K562 (cell line): ENCODE data around the gene WDR18.
A peak's percentile ranks its signal among the peaks of the same experiment; 100 is the strongest.

Experiments used
- ARHGAP35 ChIP-seq: fragments of 450-650 bp; IDR thresholded peaks from 2 replicates; pipeline ENCODE4 v1.6.1; 2018; ENCODE audit not compliant: partially characterized antibody
- CBFA2T3 ChIP-seq: fragments of 450-650 bp; IDR thresholded peaks from 2 replicates; pipeline ENCODE4 v1.6.1; 2017
- ELF4 ChIP-seq: fragments of 450-650 bp; formaldehyde crosslinking; IDR thresholded peaks from 2 replicates; pipeline ENCODE4 v1.4.0; 2022; ENCODE audit warnings: missing genetic modification characterization
- HNRNPUL1 ChIP-seq: fragments of 200-400 bp; formaldehyde crosslinking; IDR thresholded peaks from 2 replicates; pipeline ENCODE4 v1.6.1; 2017; ENCODE audit warnings: low read length
- LARP7 ChIP-seq: fragments of 450-650 bp; IDR thresholded peaks from 2 replicates; pipeline ENCODE4 v1.6.1; 2016
- POLR2A ChIP-seq: fragments of 450-650 bp; conservative IDR thresholded peaks from 2 replicates; pipeline ENCODE4 v1.6.1; 2016
- PRPF4 ChIP-seq: fragments of 200-400 bp; formaldehyde crosslinking; IDR thresholded peaks from one replicate; pipeline ENCODE4 v1.6.1; 2017; ENCODE audit warnings: low read length, low read depth, mild to moderate bottlenecking; ENCODE audit not compliant: insufficient read depth, poor library complexity, severe bottlenecking
- RAD21 ChIP-seq, 2 experiments: fragments of 250-450 bp in 1 of 2; fragments of 450-650 bp in 1 of 2; sonication (Bioruptor Pico) in 1 of 2; formaldehyde crosslinking in 1 of 2; IDR thresholded peaks in 1 of 2; conservative IDR thresholded peaks in 1 of 2; 2 replicates each; pipeline versions ENCODE4 v1.4.0 to v1.8.0; 2020 to 2022; ENCODE audit warnings: mild to moderate bottlenecking in 2 of 2, moderate library complexity in 1 of 2
- RCOR1 ChIP-seq, 2 experiments: IDR thresholded peaks; 2 replicates each; pipeline ENCODE4 v1.6.1; 2012; ENCODE audit warnings: low read depth in 2 of 2, low read length in 2 of 2, borderline replicate concordance in 1 of 2, improper control_type of control experiment in 1 of 2
- TAF1 ChIP-seq: IDR thresholded peaks from 2 replicates; pipeline ENCODE4 v1.6.1; 2011; ENCODE audit warnings: mild to moderate bottlenecking, low read length, moderate library complexity; ENCODE audit not compliant: insufficient read depth, control insufficient read depth, severe bottlenecking; ENCODE audit errors: extremely low read depth
- ZBTB1 ChIP-seq: sonication (generic); formaldehyde crosslinking; IDR thresholded peaks from 2 replicates; pipeline ENCODE4 v1.8.1; 2023; ENCODE audit warnings: missing genetic modification reagents, low read depth, mild to moderate bottlenecking, borderline replicate concordance
- TF ChIP-seq, protein P1 (sequence below), 2 experiments: fragments of 450-650 bp; IDR thresholded peaks; 2 replicates each; pipeline ENCODE4 v1.6.1; 2016

DNA sequence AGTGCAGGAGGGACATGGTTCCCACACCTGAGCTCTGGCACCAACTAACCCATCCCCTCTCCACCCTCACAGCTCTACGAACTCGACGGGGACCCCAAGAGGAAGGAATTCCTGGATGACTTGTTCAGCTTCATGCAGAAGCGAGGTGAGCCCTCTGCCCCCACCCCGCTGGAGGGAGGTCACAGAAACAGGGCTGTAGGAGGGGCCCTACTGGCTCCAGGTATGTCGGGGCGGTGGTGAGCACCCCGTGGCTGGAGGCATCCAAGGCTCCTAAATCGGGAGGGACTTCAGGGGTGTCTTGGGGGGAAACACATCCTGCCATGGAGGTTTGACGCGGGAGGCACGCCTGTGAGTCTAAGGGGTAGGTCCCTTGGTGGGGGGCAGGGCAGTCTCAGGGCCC is 24.1 kb upstream of the WDR18 start:
- TF ChIP-seq CBFA2T3 (no peak), ARHGAP35 (no peak), ELF4 (no peak), RCOR1 (IDR thresholded peaks at IDR 0.05; ENCODE audit: borderline replicate concordance in 1 of 2, low read depth in 2 of 2, low read length in 2 of 2) (0 out of 4 replicates have a peak, but pooled peaks of 1 of the 2 experiments have one; percentile 6), TAF1 (no peak), RAD21 (CRISPR knock-in tag; conservative IDR thresholded peaks at IDR 0.05 in 1 of 2, IDR thresholded peaks at IDR 0.05 in 1 of 2) (no peak), LARP7 (no peak), PRPF4 (no peak), ZBTB1 (CRISPR knock-in tag) (no peak), HNRNPUL1 (no peak), POLR2A (no peak)
- TF ChIP-seq, protein P1, sequence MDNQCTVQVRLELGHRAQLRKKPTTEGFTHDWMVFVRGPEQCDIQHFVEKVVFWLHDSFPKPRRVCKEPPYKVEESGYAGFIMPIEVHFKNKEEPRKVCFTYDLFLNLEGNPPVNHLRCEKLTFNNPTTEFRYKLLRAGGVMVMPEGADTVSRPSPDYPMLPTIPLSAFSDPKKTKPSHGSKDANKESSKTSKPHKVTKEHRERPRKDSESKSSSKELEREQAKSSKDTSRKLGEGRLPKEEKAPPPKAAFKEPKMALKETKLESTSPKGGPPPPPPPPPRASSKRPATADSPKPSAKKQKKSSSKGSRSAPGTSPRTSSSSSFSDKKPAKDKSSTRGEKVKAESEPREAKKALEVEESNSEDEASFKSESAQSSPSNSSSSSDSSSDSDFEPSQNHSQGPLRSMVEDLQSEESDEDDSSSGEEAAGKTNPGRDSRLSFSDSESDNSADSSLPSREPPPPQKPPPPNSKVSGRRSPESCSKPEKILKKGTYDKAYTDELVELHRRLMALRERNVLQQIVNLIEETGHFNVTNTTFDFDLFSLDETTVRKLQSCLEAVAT (IDR thresholded peaks at IDR 0.05), result no peak
